Central memory CD8-positive, alpha-beta T cell (primary cell): ENCODE data around the gene LY6G6D.

Source experiments
- ATAC-seq: fragments of 150-1000 bp; cut with Tn5 transposase; replicated peaks from 2 replicates; pipeline ENCODE4 v1.10.0; 2022; ENCODE audit warnings: mild to moderate bottlenecking, moderate FRiP score, moderate number of reproducible peaks; ENCODE audit not compliant: poor library complexity, severe bottlenecking; ENCODE audit errors: extremely low read depth
- DNase-seq, 2 donors: peaks; one replicate each; pipeline ENCODE4 v3.0.0; 2021; ENCODE audit warnings: low spot score in 2 of 2
- H3K27ac Mint-ChIP-seq: one replicate; pipeline ENCODE4 v1.8.0; 2022; ENCODE audit warnings: low read depth, mild to moderate bottlenecking, moderate library complexity, mixed read lengths
- H3K27me3 Mint-ChIP-seq: one replicate; pipeline ENCODE4 v1.8.0; 2022; ENCODE audit warnings: mixed read lengths
- H3K36me3 Mint-ChIP-seq: one replicate; pipeline ENCODE4 v1.8.0; 2022; ENCODE audit warnings: mild to moderate bottlenecking, moderate library complexity, mixed read lengths; ENCODE audit not compliant: insufficient read depth
- H3K4me1 Mint-ChIP-seq: one replicate; pipeline ENCODE4 v1.8.0; 2022; ENCODE audit warnings: mixed read lengths
- H3K4me3 Mint-ChIP-seq: one replicate; pipeline ENCODE4 v1.8.0; 2022; ENCODE audit warnings: mild to moderate bottlenecking, moderate library complexity, mixed read lengths
- H3K9me3 Mint-ChIP-seq: one replicate; pipeline ENCODE4 v1.8.0; 2022; ENCODE audit warnings: mixed read lengths

Gene LY6G6D

DNA sequence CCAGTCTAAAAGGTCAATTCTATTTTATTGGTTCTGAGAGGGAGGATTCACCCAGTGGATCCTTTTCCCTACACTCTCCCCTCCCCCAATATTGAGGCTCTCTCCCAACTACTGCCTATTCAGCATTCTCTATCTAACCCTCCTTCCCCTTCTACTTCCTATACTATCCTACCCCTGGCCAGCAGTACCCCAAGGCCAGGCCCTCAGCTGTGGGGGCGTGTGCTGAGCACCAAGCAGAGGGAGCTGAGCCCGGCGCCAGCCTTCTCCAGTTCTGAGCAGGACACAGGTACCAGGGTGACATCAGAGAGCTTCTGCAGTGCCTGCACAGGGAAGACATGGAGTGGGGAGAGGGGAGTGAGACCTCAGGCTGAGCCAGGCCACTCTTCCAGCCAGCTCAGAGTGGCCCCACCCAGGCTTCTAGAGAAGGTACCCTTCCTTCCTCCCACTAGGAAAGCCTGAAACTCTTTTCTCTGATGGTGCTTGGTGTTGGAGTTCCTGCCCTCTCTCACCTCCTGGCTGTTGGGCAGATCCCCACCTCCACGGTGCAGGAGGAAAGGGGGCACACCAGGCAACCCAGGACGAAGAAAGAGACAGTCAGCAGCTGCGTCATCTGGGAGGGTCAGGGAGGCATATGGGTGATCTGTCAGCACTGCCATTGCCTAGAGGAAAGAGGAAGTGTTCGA is 12.0 kb downstream of the LY6G6D start:
- DNase-seq, result no peak
- no peak for ATAC-seq
- Mint-ChIP-seq H3K27me3 (no peaks in the 10 kb centered on the region), H3K4me3 (peak overlapping the region; percentile 40), H3K9me3 (no peaks in the 10 kb centered on the region), H3K27ac (peak overlapping the region; percentile 16), H3K36me3 (peaks cover 26% of the 10 kb centered on the region), H3K4me1 (peaks cover 34% of the 10 kb centered on the region)

DNA sequence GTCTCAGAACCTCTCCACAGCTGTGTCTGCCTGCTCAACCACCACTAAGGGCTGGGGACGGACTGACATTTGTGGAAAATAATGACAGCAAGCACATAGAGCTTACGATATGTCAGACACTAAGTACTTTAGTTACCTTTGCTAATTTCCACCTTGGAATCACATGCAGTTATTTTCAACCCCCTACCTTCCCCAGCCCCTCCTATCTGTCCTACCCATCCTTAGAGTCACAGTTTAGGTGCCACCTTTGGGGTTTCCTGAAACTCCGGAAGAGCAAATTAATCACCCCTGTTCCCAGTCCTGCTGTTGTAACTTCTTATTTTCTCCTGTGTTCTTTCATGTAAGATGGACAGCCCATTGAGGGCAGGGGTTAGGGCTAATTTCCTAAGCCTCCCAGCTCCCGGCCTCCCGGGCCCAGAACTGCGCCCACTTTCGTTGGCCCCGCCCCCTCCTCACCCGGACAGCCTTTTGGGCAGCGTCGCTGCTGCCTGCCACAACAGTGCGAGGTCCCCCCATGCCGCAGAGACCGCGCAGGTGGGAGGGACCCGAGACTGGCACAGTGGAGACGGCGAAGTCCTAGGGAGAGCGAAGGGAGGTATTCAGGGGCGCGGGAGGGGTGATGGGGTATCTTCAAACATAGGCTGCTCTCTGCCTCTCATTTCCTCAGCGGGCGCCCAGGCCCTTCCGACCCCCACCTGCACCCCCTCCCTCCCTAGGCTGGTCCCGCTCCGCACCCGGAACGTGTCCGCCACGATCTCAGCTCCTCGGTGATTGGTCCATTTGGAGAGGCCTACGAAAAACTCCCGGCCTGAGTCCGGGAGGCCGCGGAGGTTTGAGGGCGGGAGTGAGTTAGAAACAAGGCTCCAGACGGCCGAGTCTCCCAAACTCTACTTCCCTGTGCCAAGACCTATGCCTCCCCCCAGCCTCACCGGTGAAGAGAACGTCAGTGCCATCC is 12.8 kb downstream of the LY6G6D start:
- H3K9me3 Mint-ChIP-seq, result no peaks in the 10 kb centered on the region
- H3K4me3 Mint-ChIP-seq, result peak overlapping the region; percentile 93
- peaks cover 34% of the 10 kb centered on the region for H3K36me3 Mint-ChIP-seq
- ATAC-seq, result no peak
- H3K27me3 Mint-ChIP-seq, result no peaks in the 10 kb centered on the region
- peak overlapping the region; percentile 80 for H3K27ac Mint-ChIP-seq
- H3K4me1 Mint-ChIP-seq, result peaks cover 34% of the 10 kb centered on the region
- DNase-seq, result no peak

DNA sequence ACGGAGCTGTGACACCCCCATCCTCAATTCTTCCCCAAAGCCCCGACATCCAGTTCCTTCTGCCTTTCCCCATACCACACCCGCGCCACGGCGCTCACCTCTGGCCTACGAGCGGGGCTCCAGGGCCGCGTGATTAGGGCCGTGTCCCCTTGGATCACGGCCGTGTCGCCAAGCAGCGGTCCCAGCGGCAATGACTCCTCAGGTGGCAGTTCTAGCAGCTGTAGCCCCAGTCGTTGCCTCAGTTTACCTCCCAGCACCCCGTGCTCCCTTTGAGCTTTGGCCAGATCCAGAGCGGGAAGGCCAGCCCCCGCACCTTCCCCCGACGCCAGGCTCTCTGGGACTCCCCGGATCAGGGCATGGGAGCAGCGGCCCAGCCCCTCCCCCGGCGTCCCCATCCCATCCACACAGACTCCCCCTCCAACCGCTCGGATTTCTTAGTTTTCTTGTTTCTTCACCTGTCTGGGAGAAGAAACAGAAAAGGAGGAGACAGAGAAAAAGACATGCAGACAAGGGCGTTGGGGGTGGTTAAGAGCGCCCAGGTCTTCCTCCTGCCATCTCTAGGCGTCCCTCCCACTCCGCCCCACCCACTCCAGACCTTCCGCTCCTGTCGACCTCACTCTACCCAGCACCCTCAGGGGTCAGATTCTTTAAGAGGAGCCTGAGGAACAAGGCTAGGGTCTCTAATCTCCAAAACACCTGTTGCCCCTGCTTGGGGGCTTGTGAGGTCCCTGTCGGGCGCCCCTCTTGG is 13.8 kb downstream of the LY6G6D start, which contains the start of gene DDAH2:
DDAH2 (minus strand) TSS at position 533 of the 748 bp plus-strand sequence; CDS start at position 395, 138 bp downstream.
- ATAC-seq, result peak; percentile 21
- Mint-ChIP-seq H3K27ac (peak within 1 kb of the TSS; percentile 80), H3K36me3 (peaks cover 43% of the 10 kb centered on the region), H3K4me3 (peak within 1 kb of the TSS; percentile 93), H3K27me3 (no peaks in the 10 kb centered on the region), H3K9me3 (no peaks in the 10 kb centered on the region), H3K4me1 (peaks cover 44% of the 10 kb centered on the region)
- DNase-seq, result no peak

DNA sequence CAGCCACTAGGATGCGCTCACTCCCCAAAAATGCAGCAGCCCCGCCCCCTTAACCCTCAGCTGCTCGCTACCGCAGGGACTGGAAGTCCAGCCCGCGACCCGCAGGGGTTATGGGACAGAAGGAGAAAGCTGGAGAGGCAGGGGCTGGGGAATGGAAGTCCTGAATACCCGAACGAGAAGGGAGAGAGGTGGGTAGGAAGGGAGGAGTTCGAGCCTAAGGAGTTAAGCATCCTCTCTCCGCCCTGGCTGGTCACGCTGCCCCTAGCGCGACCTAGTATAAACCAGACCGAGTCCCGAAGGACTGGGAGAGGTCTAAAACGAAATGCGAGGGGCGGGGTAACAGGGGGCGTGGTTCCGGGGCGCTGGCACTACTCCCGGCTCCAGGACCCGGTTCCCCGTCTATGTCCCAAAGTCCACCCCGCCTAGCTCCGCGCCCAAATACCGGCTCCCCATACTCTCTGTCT is 14.4 kb downstream of the LY6G6D start:
- Mint-ChIP-seq H3K4me3 (peak overlapping the region; percentile 93), H3K9me3 (no peaks in the 10 kb centered on the region), H3K27me3 (no peaks in the 10 kb centered on the region), H3K4me1 (peaks cover 50% of the 10 kb centered on the region), H3K27ac (peak overlapping the region; percentile 80), H3K36me3 (peaks cover 47% of the 10 kb centered on the region)
- ATAC-seq (peak; percentile 81), DNase-seq (peak; percentile 65 to 66)

DNA sequence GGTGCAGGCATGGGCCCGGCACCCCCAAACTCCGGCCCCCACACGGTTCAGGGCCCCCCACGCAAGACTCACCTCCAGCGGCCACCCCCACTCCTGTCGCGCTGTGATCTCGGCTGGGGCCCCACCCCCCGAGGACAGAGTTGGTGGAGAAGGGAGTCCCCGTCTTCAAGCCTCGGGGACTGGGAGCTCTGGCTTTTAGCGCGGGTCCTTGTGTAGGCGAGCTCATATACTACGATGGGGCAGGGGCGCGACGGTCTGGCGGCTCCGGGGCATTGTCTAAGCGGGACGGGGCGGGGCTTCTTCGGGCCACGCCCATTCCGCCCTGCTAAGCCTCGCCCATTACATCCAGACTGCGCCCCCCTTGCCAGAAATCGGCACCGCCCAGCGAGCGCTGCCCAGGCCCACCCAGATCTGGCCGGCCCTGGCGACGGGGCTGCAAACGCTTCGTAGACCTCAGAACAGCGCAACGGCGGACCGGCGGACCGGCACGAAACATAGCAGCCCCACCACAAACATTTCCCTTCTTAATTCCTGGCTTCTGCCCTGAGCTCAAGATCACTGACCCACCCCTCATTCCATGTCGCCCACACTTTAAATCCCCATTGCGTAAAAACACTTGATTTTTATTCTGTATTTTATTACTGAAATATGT is 15.0 kb downstream of the LY6G6D start:
- H3K4me1 Mint-ChIP-seq, result peaks cover 55% of the 10 kb centered on the region
- ATAC-seq, result peak; percentile 44
- no peaks in the 10 kb centered on the region for H3K27me3 Mint-ChIP-seq
- peaks cover 52% of the 10 kb centered on the region for H3K36me3 Mint-ChIP-seq
- DNase-seq, result peak; percentile 46 to 51
- H3K4me3 Mint-ChIP-seq, result peak overlapping the region; percentile 93
- H3K9me3 Mint-ChIP-seq, result no peaks in the 10 kb centered on the region
- H3K27ac Mint-ChIP-seq, result peak overlapping the region; percentile 30

GRCh38 chr6:31730631-31731086 is 15.5 kb downstream of the LY6G6D start:
- no peaks in the 10 kb centered on the region for H3K9me3 Mint-ChIP-seq
- H3K4me3 Mint-ChIP-seq, result peak overlapping the region; percentile 93
- ATAC-seq, result no peak
- DNase-seq, result no peak
- no peaks in the 10 kb centered on the region for H3K27me3 Mint-ChIP-seq
- H3K36me3 Mint-ChIP-seq, result peaks cover 56% of the 10 kb centered on the region
- peak overlapping the region; percentile 30 for H3K27ac Mint-ChIP-seq
- H3K4me1 Mint-ChIP-seq, result peaks cover 59% of the 10 kb centered on the region

- H3K36me3 Mint-ChIP-seq, result peaks cover 57% of the 10 kb centered on the region
- H3K4me1 Mint-ChIP-seq, result peaks cover 67% of the 10 kb centered on the region
- no peaks in the 10 kb centered on the region for H3K9me3 Mint-ChIP-seq
- ATAC-seq, result no peak
- H3K4me3 Mint-ChIP-seq, result no peak overlapping the region
- no peak for DNase-seq
- H3K27ac Mint-ChIP-seq, result peak overlapping the region; percentile 22
- no peaks in the 10 kb centered on the region for H3K27me3 Mint-ChIP-seq
Observed at GRCh38 chr6:31732029-31732428, 16.9 kb downstream of the LY6G6D start.

- H3K27ac Mint-ChIP-seq, result peak overlapping the region; percentile 92
- ATAC-seq (no peak), DNase-seq (no peak)
- H3K9me3 Mint-ChIP-seq, result no peaks in the 10 kb centered on the region
- H3K36me3 Mint-ChIP-seq, result peaks cover 64% of the 10 kb centered on the region
- H3K4me3 Mint-ChIP-seq, result peak overlapping the region; percentile 96
- H3K27me3 Mint-ChIP-seq, result no peaks in the 10 kb centered on the region
- H3K4me1 Mint-ChIP-seq, result peaks cover 81% of the 10 kb centered on the region
Observed at GRCh38 chr6:31733734-31734133, 18.6 kb downstream of the LY6G6D start.

- ATAC-seq (no peak), DNase-seq (no peak)
- Mint-ChIP-seq H3K27ac (peak overlapping the region; percentile 92), H3K9me3 (no peaks in the 10 kb centered on the region), H3K36me3 (peaks cover 63% of the 10 kb centered on the region), H3K27me3 (no peaks in the 10 kb centered on the region), H3K4me3 (peak overlapping the region; percentile 96), H3K4me1 (peaks cover 81% of the 10 kb centered on the region)
Observed at GRCh38 chr6:31734247-31734820, 19.2 kb downstream of the LY6G6D start.

- peak overlapping the region; percentile 92 for H3K27ac Mint-ChIP-seq
- no peaks in the 10 kb centered on the region for H3K27me3 Mint-ChIP-seq
- H3K9me3 Mint-ChIP-seq, result no peaks in the 10 kb centered on the region
- H3K36me3 Mint-ChIP-seq, result peaks cover 67% of the 10 kb centered on the region
- peaks cover 81% of the 10 kb centered on the region for H3K4me1 Mint-ChIP-seq
- ATAC-seq, result peak; percentile 24
- peak overlapping the region; percentile 96 for H3K4me3 Mint-ChIP-seq
- no peak for DNase-seq
Observed at GRCh38 chr6:31734821-31735406, 19.8 kb downstream of the LY6G6D start.

DNA sequence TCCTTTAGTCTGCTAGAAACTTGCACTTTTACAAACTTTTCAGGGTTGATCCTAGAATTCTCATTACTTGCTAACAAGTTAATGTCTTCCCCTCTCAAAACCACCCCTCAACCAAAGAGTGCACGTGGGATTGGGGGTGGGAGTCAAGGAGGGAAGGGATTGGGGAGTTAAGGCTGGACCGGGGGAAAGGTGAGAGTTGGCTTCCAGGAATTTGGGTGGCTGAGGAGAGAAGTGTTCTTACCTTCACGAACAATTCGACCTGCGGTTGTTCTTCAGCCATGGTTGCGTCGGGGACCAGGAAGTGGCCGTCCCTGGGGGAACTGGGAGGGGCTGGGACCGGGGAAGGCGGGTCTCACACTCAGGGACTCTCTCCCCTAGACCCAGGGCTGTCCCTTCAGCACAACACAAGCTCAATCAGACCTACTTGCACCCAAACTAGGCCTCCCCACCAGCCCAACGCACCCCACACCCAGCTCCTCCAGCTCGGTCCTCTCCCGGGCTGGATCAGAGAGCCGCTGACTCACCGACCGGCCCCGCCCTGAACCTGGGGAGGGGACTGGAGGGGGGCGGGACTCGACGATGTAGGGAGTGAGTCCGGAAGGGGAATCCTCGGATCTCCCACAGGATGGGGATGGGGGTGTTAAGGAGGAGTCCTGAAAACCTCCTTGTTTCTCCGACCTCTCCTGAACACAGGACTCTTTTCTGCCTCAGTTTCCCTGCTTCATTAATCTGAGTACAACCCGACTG is 21.0 kb downstream of the LY6G6D start, which contains the start of gene CLIC1:
CLIC1 (minus strand) TSS at position 510 of the 747 bp plus-strand sequence; CDS start at position 280, 230 bp downstream.
- Mint-ChIP-seq H3K27me3 (no peaks in the 10 kb centered on the region), H3K36me3 (peaks cover 61% of the 10 kb centered on the region), H3K4me3 (peak within 1 kb of the TSS; percentile 96), H3K4me1 (peaks cover 78% of the 10 kb centered on the region), H3K9me3 (no peaks in the 10 kb centered on the region), H3K27ac (peak within 1 kb of the TSS; percentile 92)
- no peak for DNase-seq
- peak; percentile 7 for ATAC-seq
